Endothelial cell (in vitro differentiated cells): ENCODE results near the gene C1GALT1. TPM values are rescaled to one million over a fixed set of nuclear protein-coding genes. Genes with fewer than 3 reads are reported as not detected.
"Not testable (repeated sequence)": the region's sequence is repeated elsewhere in the genome, so short reads cannot be mapped to it uniquely, and the experiment has no call there.

ENCODE experiments used
- DNase-seq: peaks from one replicate; pipeline ENCODE4 v3.0.0; 2021; ENCODE audit warnings: low spot score
- H3K27ac Mint-ChIP-seq: one replicate; pipeline ENCODE4 v1.8.0; 2021; ENCODE audit warnings: mixed read lengths, inconsistent platforms; ENCODE audit not compliant: unreplicated experiment
- H3K27me3 Mint-ChIP-seq: one replicate; pipeline ENCODE4 v1.8.0; 2021; ENCODE audit warnings: mild to moderate bottlenecking, moderate library complexity, mixed read lengths, inconsistent platforms; ENCODE audit not compliant: unreplicated experiment
- H3K36me3 Mint-ChIP-seq: one replicate; pipeline ENCODE4 v1.8.0; 2021; ENCODE audit warnings: mild to moderate bottlenecking, low read depth, mixed read lengths, inconsistent platforms; ENCODE audit not compliant: unreplicated experiment
- H3K4me1 Mint-ChIP-seq: one replicate; pipeline ENCODE4 v1.8.0; 2021; ENCODE audit warnings: mild to moderate bottlenecking, mixed read lengths, inconsistent platforms; ENCODE audit not compliant: unreplicated experiment
- H3K4me3 Mint-ChIP-seq: one replicate; pipeline ENCODE4 v1.8.0; 2021; ENCODE audit warnings: mild to moderate bottlenecking, mixed read lengths, inconsistent platforms; ENCODE audit not compliant: unreplicated experiment
- H3K9me3 Mint-ChIP-seq: one replicate; pipeline ENCODE4 v1.8.0; 2021; ENCODE audit warnings: mixed read lengths, inconsistent platforms; ENCODE audit not compliant: unreplicated experiment
- total RNA-seq: library from RNA; stranded (reverse); fragmentation: NEBNext Ultra II Directional; extraction: Animal tissue kit (Norgen Biotek cat#: 25700); gene quantifications from one replicate; pipeline ENCODE4 v1.2.1, GENCODE V29; 2021; ENCODE audit not compliant: unreplicated experiment
- TF ChIP-seq, protein P1 (sequence below): fragments of 200-600 bp; sonication (generic); IDR thresholded peaks from one replicate; pipeline ENCODE4 v1.5.0; 2021; ENCODE audit warnings: antibody characterized with exemption; ENCODE audit not compliant: unreplicated experiment

The C1GALT1 gene
- total RNA-seq, 1 donor from 2014 or later: 39.7 TPM

DNA sequence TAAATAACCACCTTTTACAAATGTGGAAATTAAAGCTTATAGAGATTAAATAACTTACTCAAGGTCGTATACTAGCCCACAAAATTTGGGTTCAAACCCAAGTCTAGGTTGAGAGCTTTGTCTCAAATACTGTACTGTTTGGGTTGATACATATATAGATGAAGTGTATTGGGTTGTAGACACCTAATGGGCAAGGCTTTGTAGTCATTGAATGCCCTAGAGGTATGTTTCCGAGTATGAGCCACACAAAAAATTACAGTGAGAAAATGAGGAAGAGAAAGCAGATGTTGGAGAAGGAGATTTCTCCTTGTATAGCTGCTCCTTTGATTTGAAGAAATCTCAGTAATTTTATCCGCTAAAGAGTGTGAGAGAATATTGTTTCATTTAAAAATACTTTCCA is 60.6 kb downstream of the C1GALT1 start:
- H3K36me3 Mint-ChIP-seq: no peaks in the 10 kb centered on the region
- H3K9me3 Mint-ChIP-seq: no peaks in the 10 kb centered on the region
- H3K4me1 Mint-ChIP-seq: no peaks in the 10 kb centered on the region
- no peaks in the 10 kb centered on the region for H3K27me3 Mint-ChIP-seq
- TF ChIP-seq, protein P1, sequence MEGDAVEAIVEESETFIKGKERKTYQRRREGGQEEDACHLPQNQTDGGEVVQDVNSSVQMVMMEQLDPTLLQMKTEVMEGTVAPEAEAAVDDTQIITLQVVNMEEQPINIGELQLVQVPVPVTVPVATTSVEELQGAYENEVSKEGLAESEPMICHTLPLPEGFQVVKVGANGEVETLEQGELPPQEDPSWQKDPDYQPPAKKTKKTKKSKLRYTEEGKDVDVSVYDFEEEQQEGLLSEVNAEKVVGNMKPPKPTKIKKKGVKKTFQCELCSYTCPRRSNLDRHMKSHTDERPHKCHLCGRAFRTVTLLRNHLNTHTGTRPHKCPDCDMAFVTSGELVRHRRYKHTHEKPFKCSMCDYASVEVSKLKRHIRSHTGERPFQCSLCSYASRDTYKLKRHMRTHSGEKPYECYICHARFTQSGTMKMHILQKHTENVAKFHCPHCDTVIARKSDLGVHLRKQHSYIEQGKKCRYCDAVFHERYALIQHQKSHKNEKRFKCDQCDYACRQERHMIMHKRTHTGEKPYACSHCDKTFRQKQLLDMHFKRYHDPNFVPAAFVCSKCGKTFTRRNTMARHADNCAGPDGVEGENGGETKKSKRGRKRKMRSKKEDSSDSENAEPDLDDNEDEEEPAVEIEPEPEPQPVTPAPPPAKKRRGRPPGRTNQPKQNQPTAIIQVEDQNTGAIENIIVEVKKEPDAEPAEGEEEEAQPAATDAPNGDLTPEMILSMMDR: no peak
- no peak overlapping the region for H3K4me3 Mint-ChIP-seq
- no peak for DNase-seq
- H3K27ac Mint-ChIP-seq: no peak overlapping the region

DNA sequence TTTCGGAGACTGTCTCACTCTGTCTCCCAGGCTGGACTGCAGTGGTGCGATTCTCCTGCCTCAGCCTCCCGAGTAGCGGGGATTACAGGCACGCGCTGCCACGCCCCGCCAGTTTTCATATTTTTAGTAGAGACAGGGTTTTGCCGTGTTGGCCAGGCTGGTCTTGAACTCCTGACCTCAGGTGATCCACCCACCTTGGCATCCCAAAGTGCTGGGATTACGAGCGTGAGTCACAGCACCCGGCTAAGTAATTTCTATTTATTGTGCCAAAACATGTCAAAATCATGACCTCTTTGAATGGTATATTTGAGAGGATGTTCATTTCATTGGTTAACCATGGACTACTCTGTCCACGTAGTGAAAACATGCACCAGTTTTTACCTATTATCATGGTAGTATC is 62.9 kb downstream of the C1GALT1 start:
- DNase-seq, H3K36me3 Mint-ChIP-seq, H3K4me1 Mint-ChIP-seq, H3K27me3 Mint-ChIP-seq, H3K9me3 Mint-ChIP-seq, H3K4me3 Mint-ChIP-seq, H3K27ac Mint-ChIP-seq: not testable (repeated sequence)

DNA sequence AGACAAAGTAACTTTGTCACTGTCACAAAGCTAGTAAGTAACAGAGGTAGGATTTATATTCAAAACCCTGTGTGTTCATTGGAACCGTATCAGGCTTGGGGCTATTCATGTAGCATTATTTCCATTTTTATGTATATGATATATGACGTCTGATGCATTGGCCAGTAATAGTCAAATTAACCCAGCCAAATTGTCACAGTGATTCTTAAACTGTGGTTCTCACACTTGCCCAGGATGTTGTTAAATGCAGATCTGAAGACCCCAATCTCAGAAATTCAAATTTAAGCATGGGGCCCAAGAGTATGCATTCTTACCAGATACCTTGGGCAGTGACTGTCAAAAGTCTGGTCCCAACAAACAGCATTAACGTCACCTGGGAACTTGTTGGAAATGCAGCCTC is 63.9 kb downstream of the C1GALT1 start:
- H3K9me3 Mint-ChIP-seq: no peaks in the 10 kb centered on the region
- H3K27ac Mint-ChIP-seq: no peak overlapping the region
- TF ChIP-seq, protein P1: no peak
- peaks cover 4% of the 10 kb centered on the region for H3K4me1 Mint-ChIP-seq
- H3K36me3 Mint-ChIP-seq: no peaks in the 10 kb centered on the region
- no peak for DNase-seq
- no peaks in the 10 kb centered on the region for H3K27me3 Mint-ChIP-seq
- no peak overlapping the region for H3K4me3 Mint-ChIP-seq

DNA sequence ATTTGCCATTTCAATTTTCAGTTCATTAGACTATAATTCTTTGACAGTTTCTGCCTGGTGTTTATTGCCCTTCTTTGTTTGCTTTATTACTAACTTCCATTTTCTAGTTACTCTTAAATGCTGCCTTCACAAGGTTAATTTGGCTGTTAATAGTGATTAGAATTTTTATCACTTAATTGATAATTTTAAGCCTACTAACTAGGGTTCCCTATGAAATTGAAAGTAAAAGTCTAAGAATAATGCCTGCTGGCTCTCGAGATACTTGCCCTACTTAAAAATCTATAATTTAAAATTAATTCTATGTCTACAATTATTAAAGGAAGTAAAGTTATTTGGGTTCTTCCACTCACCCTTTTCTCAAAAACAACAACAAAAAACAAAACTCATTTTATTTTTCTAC is 65.3 kb downstream of the C1GALT1 start:
- TF ChIP-seq, protein P1: no peak
- peaks cover 4% of the 10 kb centered on the region for H3K4me1 Mint-ChIP-seq
- H3K9me3 Mint-ChIP-seq: no peaks in the 10 kb centered on the region
- no peaks in the 10 kb centered on the region for H3K27me3 Mint-ChIP-seq
- DNase-seq: no peak
- no peak overlapping the region for H3K27ac Mint-ChIP-seq
- H3K36me3 Mint-ChIP-seq: no peaks in the 10 kb centered on the region
- no peak overlapping the region for H3K4me3 Mint-ChIP-seq

DNA sequence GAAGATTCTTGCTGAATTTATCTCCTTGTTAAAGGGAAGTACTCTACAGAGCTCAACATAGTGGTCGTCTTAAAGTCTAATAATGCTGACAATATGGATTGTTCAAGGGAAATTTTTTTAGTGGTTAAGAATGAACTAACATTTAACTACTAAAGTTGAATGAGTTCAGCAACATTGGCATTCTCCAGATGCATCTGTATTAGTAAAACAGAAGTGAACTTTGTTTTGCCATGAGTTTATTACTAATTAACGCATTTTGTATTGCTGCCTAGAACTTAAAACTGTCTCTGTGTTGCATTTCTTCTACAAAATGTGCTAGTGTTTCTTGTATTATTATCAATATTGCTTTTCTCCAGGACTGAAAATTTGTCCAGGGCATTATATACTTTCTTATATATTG is 67.5 kb downstream of the C1GALT1 start:
- TF ChIP-seq, protein P1: no peak
- Mint-ChIP-seq H3K4me3 (no peak overlapping the region), H3K27ac (no peak overlapping the region), H3K9me3 (no peaks in the 10 kb centered on the region), H3K36me3 (no peaks in the 10 kb centered on the region), H3K4me1 (peaks cover 4% of the 10 kb centered on the region), H3K27me3 (no peaks in the 10 kb centered on the region)
- DNase-seq: no peak

DNA sequence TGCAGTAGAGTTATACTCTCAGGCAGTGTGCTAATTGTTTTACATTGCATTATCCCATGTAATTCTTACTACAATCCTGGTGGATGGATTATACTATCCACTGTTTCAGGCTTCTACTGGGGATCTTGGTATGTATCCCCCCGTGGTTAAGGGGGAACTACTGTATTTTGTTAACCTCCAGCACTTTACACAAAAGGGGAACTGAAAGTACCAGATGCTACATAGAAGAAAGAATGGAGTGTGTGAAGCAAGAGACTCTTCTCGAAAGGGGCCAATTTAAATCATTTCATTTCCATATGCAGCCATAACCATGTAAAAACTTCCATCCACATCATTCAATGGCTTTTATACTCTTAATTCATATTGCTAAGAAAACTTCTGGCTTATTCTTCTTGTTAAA is 69.4 kb downstream of the C1GALT1 start:
- Mint-ChIP-seq H3K4me1 (peaks cover 4% of the 10 kb centered on the region), H3K4me3 (no peak overlapping the region), H3K36me3 (no peaks in the 10 kb centered on the region), H3K27me3 (peaks cover 2% of the 10 kb centered on the region), H3K9me3 (no peaks in the 10 kb centered on the region), H3K27ac (no peak overlapping the region)
- no peak for DNase-seq
- TF ChIP-seq, protein P1: no peak
